Fibroblast of skin of left biceps (primary cell): ENCODE results near the gene KRT10.

Experiments used
- DNase-seq, 2 experiments: peaks; one replicate each; pipeline ENCODE4 v3.0.0-alpha.2; 2013; ENCODE audit warnings: low read depth in 2 of 2

KRT10 gene

DNA sequence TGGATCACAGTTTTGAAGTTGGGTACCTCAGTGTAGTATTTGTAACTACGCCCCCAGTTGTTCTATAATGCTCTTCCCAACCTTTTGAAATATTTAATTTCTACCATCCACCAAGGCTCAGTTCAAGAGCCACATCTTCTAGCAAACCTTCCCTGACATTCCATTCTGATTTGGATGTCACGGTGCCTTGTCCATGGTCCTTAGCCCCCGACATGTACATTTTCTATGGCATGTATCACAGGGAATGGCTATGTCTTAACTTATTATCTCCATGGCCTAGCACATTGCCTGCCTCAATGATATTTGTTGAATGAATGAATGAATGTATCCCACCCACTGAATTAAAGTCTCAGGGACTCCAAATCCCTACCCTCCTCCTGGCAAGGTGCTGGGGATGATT, 16.3 kb downstream of the KRT10 start:
- no peak for DNase-seq

DNA sequence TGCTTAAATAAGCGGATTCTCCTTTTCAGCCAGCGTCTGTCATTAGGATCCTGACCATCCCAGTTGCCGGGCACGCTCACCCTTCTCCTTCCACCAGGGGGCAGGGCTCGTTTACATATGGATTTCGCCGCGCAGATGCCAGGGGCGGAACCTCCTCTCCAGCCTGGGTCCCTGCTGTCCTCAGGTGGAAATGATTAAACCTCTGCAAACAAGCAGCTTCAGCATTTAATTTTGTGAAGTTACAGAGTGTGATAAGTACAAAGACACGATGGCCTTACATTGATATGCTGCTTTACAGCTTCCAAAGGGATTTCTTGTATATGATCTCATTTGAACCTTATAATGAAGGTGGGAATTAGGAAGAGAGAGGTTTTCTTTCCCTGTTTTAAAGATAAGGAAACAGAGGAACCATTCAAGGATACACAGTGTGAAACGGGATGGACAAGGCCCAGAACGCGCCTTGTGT, 18.8 kb downstream of the KRT10 start:
- DNase-seq, result peak in 1 of 2 experiments; percentile 29

DNA sequence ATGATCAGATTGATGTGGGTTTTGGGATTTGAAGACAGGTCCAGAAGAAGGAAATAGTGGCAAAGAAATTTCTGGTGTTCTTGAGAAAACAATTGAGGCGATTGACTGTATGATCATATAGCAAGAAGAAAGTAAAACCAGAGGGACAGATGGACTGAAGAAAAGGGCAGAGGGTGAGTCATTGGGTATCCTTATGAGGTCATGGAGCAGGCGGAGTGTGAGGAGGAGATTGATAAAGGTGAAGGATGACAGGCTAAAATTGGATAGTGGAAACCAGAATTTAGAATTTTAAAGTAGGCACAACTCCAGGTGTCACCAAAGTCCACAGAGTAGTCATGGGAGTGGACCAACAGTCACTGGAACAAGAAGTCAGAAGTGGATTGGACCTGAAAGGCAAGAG, 21.3 kb downstream of the KRT10 start:
- no peak for DNase-seq

DNA sequence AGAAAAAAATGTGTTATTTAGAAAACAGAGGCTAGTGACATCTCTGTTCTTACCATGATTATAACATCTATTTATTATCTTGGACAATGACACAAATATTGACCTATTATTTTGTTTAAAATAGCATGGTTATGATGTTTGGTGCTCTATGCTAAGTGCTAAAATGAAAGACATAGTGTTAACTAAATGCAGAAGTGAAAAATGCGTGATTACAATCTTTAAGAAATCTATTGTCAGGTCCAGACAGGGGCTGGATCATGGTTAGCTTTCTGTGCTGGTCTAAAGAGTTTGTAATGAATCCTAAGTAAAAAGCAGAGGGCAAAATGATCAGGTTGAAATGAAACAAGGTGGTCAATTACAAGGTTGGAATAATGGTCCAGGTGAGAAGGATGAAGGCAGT, 22.0 kb downstream of the KRT10 start:
- DNase-seq, result no peak

DNA sequence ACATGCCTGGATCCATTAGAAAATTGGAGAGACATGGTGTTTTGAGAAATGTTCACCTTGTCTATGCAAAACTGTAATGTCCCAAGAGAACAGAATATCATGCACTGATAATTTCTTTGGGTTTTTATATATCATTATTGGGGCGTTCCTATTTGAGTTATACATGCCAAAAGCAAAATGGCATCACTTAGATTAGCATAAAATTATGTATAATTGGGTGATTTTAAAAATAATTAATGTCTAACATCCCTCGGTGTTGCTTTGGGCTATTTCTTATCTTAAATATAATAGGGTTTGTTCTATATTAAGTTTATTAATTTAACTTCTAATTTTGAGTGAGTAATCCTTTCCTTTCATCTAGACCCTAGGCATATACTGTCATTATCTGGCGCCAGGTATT, 22.6 kb downstream of the KRT10 start, which contains the start of gene KRT28:
Gene KRT28, minus strand, starts transcription at position 101 of the 400 bp plus-strand sequence. Its CDS starts 66 bp downstream, at position 35.
- no peak for DNase-seq

DNA sequence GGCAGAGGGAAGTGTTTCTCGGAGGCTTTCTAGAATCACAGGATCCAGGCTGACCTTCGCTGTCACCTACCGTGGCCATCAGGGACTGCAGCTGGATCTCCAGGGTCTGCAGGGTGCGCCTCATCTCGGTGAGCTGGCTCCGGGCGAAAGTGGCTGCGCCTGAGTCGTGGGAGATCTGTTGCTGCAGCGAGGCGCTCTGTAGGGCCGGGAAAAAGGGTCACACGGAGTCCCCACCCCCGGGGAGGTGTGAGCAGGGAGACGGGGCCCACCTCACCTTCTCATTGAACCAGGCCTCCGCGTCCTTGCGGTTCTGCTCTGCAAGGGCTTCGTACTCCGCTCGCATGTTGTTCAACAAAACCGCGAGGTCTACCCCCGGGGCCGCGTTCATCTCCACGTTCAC, 25.6 kb downstream of the KRT10 start:
- DNase-seq, result no peak

DNA sequence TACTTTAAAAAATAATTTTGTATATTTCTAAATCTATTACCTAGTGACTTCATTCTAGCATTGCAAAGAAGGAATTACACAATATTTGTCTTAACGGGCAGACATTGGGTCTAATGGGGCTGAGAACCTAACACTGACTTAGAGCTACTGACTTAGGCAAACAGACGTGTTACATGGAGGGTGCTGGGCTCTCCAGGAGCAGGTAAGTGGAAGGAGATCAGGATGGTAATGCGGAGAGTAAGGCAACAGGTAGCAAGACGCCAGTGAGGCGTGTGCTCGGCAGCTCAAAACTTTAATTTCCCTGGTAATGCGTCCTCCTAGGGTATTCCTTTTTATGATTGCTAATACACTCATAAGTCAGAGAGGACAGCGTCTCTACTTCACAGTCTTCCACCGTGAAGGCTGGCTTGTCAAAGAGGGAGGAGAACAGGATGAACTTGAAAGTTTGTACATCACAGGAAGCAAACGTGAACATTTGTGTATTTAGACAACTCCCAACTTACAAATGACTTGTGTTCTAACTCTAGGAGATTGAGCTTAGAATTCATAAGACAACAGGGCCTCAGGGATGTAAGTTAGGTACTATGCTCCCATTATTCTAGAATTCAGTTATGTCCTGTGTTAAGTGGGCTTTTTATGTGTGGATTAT, 27.3 kb downstream of the KRT10 start:
- DNase-seq, result no peak

DNA sequence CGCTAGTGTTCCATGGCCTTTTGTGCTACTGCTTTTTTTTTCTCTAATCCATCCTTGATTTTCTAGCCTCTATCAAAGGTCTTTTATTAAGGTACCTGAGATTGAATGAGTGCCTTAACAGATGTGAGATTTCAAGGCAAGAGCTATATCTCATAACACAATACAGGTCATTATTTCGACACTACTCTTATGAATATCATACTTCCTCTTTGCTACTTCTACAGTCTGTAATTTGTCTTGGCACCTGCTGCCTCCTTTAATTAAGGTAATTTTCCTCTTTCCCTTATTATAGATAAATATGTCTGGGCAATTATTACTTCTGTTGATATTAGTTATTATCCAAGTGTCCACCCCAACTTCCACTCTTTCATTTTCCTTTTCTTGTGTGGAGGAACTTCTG, 27.9 kb downstream of the KRT10 start:
- no peak for DNase-seq

DNA sequence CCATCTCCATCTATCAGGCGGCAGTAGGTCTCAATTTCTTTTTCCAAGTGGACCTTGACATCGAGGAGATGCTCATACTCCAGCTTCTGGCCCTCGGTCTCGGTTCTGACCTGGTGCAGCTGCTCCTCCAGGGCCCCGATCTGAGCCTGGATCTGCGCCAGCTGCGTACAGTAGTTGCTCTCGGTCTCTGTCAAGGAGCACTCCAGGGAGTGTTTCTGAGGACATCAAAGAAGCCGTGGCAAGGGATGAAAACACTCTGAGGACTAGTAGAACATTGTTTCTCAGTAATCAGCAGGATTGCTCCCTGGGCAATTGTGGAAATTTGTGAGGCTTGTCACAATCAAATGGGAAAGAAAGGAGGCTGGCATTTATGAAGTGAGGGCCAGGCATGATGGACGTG, 28.6 kb downstream of the KRT10 start:
- DNase-seq, result no peak

DNA sequence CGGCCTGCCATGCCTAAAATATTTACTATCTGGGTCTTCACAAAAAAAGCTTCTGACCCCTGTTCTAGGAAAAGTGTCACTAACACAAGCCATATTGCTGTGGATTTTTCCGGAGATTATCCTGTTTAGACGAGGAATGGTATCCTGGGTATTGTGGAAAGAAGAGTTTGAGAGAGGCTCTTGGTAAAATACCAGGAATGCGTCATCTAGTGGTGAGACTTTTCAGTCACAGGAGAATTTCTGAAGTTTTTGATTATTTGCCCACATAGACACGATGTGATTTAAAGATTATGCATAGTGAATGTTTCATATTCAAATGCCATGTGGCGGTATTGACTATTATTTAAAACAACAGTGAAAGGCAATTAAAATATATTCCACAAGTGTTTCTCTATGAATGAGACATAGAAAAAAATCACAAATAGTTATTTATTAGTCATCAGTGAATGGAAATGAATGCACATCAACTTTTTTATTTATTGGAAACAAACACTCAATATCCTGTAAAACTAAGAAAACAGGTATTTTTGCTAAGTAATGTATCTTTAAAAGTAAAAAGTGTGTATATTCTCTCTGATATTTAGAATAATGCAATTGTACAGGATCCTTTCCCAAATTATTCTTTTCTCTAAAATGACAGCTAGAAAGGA, 30.5 kb downstream of the KRT10 start:
- DNase-seq, result no peak

DNA sequence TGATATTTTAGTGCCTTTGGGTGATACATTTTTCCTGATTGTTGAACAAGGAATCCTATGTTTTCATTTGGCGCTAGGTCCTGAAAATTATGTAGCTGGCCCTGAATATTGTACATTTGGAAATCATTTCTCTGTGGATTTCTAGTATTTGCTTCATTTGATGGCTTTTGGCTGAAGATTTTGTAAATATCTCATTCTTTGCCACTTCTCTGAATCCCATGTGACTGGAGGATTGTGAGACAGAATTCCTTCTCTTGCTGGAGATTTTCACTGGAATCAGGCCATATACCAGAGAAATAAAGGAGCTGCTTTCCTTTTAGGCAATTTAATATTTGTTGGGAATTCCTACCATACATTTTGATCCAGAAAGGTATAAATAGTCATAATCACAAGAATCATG, 31.3 kb downstream of the KRT10 start:
- DNase-seq, result no peak

DNA sequence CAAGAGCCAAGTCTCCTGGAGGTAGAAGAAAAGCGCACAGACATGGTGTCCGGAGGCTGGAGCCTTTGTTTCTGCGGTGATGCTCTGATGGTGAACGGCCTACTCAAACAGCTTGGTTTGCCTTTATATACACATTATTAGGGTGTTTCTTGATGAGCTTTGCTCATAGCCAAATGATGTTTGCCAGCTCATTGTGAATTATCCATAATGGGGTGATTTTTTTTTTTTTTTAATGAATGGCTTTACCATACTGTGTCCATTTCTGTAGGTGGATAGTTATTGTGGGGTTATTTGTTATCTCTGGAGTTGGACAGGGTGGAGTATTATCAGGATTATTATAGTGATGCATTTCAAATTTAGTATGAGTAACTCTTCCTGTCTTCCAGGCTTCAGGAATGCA, 40.0 kb downstream of the KRT10 start, which contains the start of gene KRT27:
Gene KRT27, minus strand, starts transcription at position 101 of the 400 bp plus-strand sequence. Its CDS starts 57 bp downstream, at position 44.
- no peak for DNase-seq

DNA sequence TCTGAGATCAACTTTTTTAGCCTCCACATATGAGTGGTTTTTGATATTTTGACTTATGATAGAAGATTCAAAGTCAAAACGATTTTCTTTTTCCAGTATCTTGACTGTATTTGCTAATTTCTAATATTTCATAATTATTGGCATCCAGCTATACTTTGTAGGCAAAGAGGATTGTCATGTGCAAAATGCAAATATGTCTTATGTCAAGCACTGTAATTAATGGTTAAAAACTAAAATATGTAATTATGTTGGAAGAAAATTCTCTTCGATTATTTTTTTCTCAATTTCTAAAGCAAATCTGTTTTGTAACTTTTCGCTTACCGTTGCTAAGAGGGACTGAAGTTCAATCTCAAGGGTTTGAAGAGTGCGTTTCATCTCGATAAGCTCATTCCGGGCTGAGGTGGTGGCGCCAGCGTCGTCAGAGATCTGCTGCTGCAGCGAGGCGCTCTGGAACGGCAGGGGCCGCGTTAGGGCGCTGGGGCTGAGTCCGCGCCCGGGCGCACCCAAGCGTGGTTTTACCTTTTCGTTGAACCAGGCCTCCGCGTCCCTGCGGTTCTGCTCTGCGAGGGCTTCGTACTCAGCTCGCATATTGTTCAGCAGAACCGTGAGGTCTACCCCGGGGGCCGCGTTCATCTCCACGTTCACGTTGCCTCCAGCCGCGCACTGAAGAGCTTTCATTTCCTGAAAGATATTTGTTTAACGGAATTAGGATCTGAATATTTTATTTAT, 43.1 kb downstream of the KRT10 start:
- DNase-seq, result no peak

DNA sequence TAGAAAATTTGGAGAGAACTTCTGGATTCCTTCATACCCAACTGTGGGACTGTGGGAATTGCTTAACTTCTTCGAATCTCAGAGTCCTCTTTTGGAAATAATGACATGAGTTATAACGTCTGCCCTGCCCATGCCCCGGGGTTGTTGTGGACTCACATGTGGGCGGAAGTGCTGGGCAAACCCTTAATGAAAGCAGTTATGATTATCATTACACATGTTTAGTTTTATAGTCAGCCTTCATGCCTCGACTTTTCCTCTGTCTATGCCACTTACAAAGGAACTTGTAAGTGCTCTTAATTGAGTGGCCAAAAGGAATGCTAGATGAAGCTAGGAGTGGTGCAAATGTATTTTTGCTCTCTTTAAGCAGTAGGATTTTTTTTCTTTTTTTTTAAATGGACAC, 44.0 kb downstream of the KRT10 start:
- DNase-seq, result no peak

DNA sequence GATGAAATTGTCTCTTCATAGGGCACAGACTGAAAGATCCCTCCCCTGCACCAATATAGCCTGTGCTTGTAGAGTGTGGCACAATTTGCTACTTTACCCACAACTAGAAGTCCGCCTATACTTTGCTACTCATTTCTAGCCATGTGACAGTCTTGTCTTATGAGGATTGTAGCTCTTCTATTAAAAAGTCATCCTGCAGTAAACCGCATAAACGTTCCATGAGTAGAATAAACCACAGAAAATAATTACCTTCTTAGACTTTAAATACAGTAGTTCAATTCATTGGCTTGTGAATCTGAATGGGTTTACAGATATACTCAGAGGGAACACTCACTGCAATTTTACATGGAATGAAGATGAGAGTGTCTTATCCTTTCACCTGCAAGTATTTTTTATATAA, 44.4 kb downstream of the KRT10 start:
- no peak for DNase-seq

DNA sequence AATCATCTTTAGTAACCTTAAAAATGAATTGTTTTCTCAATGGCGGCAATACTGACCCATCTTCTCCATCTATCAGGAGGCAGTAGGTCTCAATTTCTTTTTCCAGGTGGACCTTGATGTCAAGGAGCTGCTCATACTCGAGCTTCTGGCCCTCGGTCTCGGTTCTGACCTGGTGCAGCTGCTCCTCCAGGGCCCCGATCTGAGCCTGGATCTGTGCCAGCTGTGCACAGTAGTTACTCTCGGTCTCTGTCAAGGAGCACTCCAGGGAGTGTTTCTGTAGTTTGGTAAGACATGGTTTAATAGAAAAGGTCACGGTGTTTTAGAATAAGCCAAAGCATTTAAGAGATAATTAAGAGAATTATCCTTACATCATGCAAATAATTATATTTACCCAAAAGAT, 45.0 kb downstream of the KRT10 start:
- no peak for DNase-seq

DNA sequence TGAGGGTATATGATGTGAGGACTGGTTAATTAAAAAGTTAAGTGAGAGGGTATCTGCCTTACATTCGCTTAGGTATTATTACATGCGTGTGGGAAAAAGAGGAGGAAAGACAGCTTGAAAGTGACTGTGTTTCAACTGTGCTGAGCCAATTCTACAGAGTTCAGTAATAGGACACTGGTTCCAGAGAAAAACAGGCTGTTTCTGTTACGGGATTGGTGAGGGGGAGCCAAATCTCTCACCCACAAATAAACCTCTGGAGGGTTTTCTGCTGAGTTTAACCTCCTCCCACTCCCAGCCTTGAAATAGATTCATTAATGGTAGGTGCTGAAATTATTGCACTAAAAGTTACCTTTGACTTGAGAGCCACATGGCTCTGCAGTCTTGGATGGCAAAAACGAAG, 46.5 kb downstream of the KRT10 start:
- DNase-seq, result no peak

DNA sequence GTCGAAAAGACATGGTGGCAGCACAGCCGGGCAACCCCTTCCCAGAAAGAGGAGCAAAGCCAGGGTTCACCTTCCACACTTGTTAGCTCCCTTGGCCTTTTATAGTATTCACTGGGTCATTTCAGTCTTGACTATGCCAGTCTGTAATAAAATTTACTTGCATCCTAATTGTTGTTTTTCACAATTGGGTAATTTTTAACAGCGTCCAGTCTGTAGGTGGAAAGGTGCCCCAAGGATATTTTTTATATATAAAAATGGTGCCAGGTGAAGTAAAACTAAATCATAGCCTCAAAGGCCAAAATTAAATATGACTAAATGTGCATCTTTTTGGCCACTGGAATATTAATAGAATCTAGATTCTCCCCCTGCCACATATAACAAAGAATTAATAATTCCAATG, 50.3 kb downstream of the KRT10 start, which contains the start of gene KRT26:
Gene KRT26, minus strand, starts transcription at position 101 of the 400 bp plus-strand sequence. Its CDS starts 88 bp downstream, at position 13.
- no peak for DNase-seq
